Muscle of leg (tissue), 11 donors: ENCODE data around the gene SORBS2. TPM values are rescaled to one million over a fixed set of nuclear protein-coding genes. Genes with fewer than 3 reads are reported as not detected.

Experiments
- DNase-seq: peaks from one replicate; pipeline ENCODE4 v3.0.0; 2013
- H3K27ac ChIP-seq: one replicate; pipeline ENCODE4 v1.5.1; 2013; ENCODE audit warnings: mild to moderate bottlenecking, low read length, control low read depth
- H3K27me3 ChIP-seq: one replicate; pipeline ENCODE4 v1.6.1; 2013; ENCODE audit warnings: low read length; ENCODE audit not compliant: control insufficient read depth, insufficient read depth
- H3K36me3 ChIP-seq: one replicate; pipeline ENCODE4 v1.6.1; 2013; ENCODE audit warnings: low read length; ENCODE audit not compliant: control insufficient read depth, insufficient read depth
- H3K4me1 ChIP-seq: one replicate; pipeline ENCODE4 v1.6.1; 2013; ENCODE audit warnings: low read length; ENCODE audit not compliant: control insufficient read depth, insufficient read depth
- H3K4me3 ChIP-seq: one replicate; pipeline ENCODE4 v1.5.1; 2013; ENCODE audit warnings: low read length, control low read depth
- H3K9me3 ChIP-seq: replicated peaks from 2 replicates; pipeline ENCODE4 v1.6.1; 2013; ENCODE audit warnings: low read depth, low read length; ENCODE audit not compliant: control insufficient read depth
- WGBS: methylation state at CpG from one replicate; pipeline ENCODE4 v1.1.5; 2013; ENCODE audit warnings: missing lambda C conversion rate; ENCODE audit not compliant: insufficient coverage; 5-methylcytosine and 5-hydroxymethylcytosine counted together
- polyA plus RNA-seq, 8 donors: library from polyadenylated mRNA; unstranded; fragments of 120-200 nt; gene quantifications; one replicate each; pipeline versions ENCODE4 v1.2.1 to v1.2.3, GENCODE V29; 2013; ENCODE audit warnings: inconsistent platforms in 1 of 8, low replicate concordance in 1 of 8; ENCODE audit not compliant: insufficient read length in 8 of 8, insufficient read depth in 1 of 8
- total RNA-seq: library from RNA; stranded (reverse); fragments of 120-200 nt; gene quantifications from one replicate; pipeline ENCODE4 v1.2.4, GENCODE V29; 2013

SORBS2 gene
- total and polyA plus RNA-seq, 9 donors, result 17.7 to 48.5 (median 36.3) TPM

- Histone ChIP-seq H3K4me1 (no peaks in the 10 kb centered on the region), H3K27ac (no peak overlapping the region), H3K9me3 (no peaks in the 10 kb centered on the region), H3K36me3 (no peaks in the 10 kb centered on the region), H3K4me3 (no peak overlapping the region), H3K27me3 (no peaks in the 10 kb centered on the region)
- DNase-seq, result no peak
- WGBS, result 67% methylated on average over 1 of the region's 2 CpGs
Observed at GRCh38 chr4:185552254-185552653, 259.7 kb downstream of the SORBS2 start.

GRCh38 chr4:185550933-185551332 is 261.1 kb downstream of the SORBS2 start:
- Histone ChIP-seq H3K27ac (no peak overlapping the region), H3K4me1 (no peaks in the 10 kb centered on the region), H3K4me3 (no peak overlapping the region), H3K36me3 (no peaks in the 10 kb centered on the region), H3K27me3 (no peaks in the 10 kb centered on the region), H3K9me3 (no peaks in the 10 kb centered on the region)
- DNase-seq, result no peak
- WGBS, result no CpG with 5 or more reads among the region's 1 CpG

- no peak for DNase-seq
- Histone ChIP-seq H3K27me3 (no peaks in the 10 kb centered on the region), H3K4me3 (no peak overlapping the region), H3K36me3 (no peaks in the 10 kb centered on the region), H3K27ac (no peak overlapping the region), H3K9me3 (no peaks in the 10 kb centered on the region), H3K4me1 (no peaks in the 10 kb centered on the region)
- 90% methylated on average over 1 of the region's 2 CpGs for WGBS
Observed at GRCh38 chr4:185549095-185549639, 262.8 kb downstream of the SORBS2 start.

GRCh38 chr4:185548587-185548986 is 263.4 kb downstream of the SORBS2 start:
- DNase-seq, result no peak
- Histone ChIP-seq H3K4me3 (no peak overlapping the region), H3K4me1 (no peaks in the 10 kb centered on the region), H3K36me3 (no peaks in the 10 kb centered on the region), H3K27ac (no peak overlapping the region), H3K9me3 (no peaks in the 10 kb centered on the region), H3K27me3 (no peaks in the 10 kb centered on the region)
- WGBS, result 100% methylated on average over 1 of the region's 1 CpG

GRCh38 chr4:185546335-185546734 is 265.7 kb downstream of the SORBS2 start:
- Histone ChIP-seq H3K27ac (no peak overlapping the region), H3K4me3 (no peak overlapping the region), H3K4me1 (peaks cover 16% of the 10 kb centered on the region), H3K27me3 (no peaks in the 10 kb centered on the region), H3K9me3 (no peaks in the 10 kb centered on the region), H3K36me3 (no peaks in the 10 kb centered on the region)
- WGBS, result 60% methylated on average over 1 of the region's 6 CpGs
- DNase-seq, result no peak

- Histone ChIP-seq H3K4me3 (no peak overlapping the region), H3K36me3 (no peaks in the 10 kb centered on the region), H3K27me3 (peaks cover 4% of the 10 kb centered on the region), H3K27ac (no peak overlapping the region), H3K4me1 (peaks cover 23% of the 10 kb centered on the region), H3K9me3 (no peaks in the 10 kb centered on the region)
- peak; percentile 91 for DNase-seq
- WGBS, result 21% methylated on average over 7 of the region's 14 CpGs
Observed at GRCh38 chr4:185542626-185543315, 269.2 kb downstream of the SORBS2 start.

GRCh38 chr4:185541251-185541727 is 270.7 kb downstream of the SORBS2 start:
- Histone ChIP-seq H3K27me3 (peaks cover 8% of the 10 kb centered on the region), H3K36me3 (no peaks in the 10 kb centered on the region), H3K4me3 (no peak overlapping the region), H3K4me1 (peaks cover 28% of the 10 kb centered on the region), H3K27ac (peak overlapping the region; percentile 23), H3K9me3 (no peaks in the 10 kb centered on the region)
- peak; percentile 73 for DNase-seq
- WGBS, result 9% methylated on average over 4 of the region's 10 CpGs

GRCh38 chr4:185540487-185541120 is 271.4 kb downstream of the SORBS2 start:
- peaks cover 34% of the 10 kb centered on the region for H3K4me1 ChIP-seq
- no peaks in the 10 kb centered on the region for H3K9me3 ChIP-seq
- no CpG with 5 or more reads among the region's 3 CpGs for WGBS
- peak overlapping the region; percentile 23 for H3K27ac ChIP-seq
- H3K36me3 ChIP-seq, result no peaks in the 10 kb centered on the region
- DNase-seq, result peak; percentile 26
- no peak overlapping the region for H3K4me3 ChIP-seq
- peaks cover 15% of the 10 kb centered on the region for H3K27me3 ChIP-seq

GRCh38 chr4:185540040-185540439 is 272.0 kb downstream of the SORBS2 start:
- no peaks in the 10 kb centered on the region for H3K36me3 ChIP-seq
- H3K4me1 ChIP-seq, result peaks cover 35% of the 10 kb centered on the region
- whole genome bisulfite sequencing, result 93% methylated on average over 3 of the region's 8 CpGs
- H3K4me3 ChIP-seq, result no peak overlapping the region
- no peak for DNase-seq
- peaks cover 18% of the 10 kb centered on the region for H3K27me3 ChIP-seq
- H3K27ac ChIP-seq, result no peak overlapping the region
- no peaks in the 10 kb centered on the region for H3K9me3 ChIP-seq

GRCh38 chr4:185538806-185539205 is 273.2 kb downstream of the SORBS2 start:
- no peak for DNase-seq
- Histone ChIP-seq H3K4me1 (peaks cover 39% of the 10 kb centered on the region), H3K27ac (no peak overlapping the region), H3K36me3 (no peaks in the 10 kb centered on the region), H3K4me3 (no peak overlapping the region), H3K9me3 (no peaks in the 10 kb centered on the region), H3K27me3 (peaks cover 22% of the 10 kb centered on the region)
- no CpG with 5 or more reads among the region's 1 CpG for WGBS
